Thoracic aorta (tissue), 2 donors: ENCODE results near the gene MEGF8. TPM values are rescaled to one million over a fixed set of nuclear protein-coding genes. Genes with fewer than 3 reads are reported as not detected.

Experiments
- ATAC-seq: fragments of 150-250 bp; one replicate; pipeline ENCODE4 v1.8.0; 2017; ENCODE audit warnings: low read depth; ENCODE audit not compliant: insufficient number of reproducible peaks, low FRiP score
- DNase-seq: peaks from one replicate; pipeline ENCODE4 v3.0.0-alpha.2; 2020; ENCODE audit warnings: low spot score
- H3K27ac ChIP-seq, 2 donors: fragments of 200-600 bp; sonication (generic); 1 replicate in 1 of 2; 2 replicates in 1 of 2; pipeline ENCODE4 v1.5.1; 2016; ENCODE audit warnings: mild to moderate bottlenecking in 2 of 2, moderate library complexity in 2 of 2
- H3K27me3 ChIP-seq: fragments of 200-600 bp; sonication (generic); replicated peaks from 2 replicates; pipeline ENCODE4 v1.6.0; 2016; ENCODE audit warnings: mild to moderate bottlenecking; ENCODE audit not compliant: insufficient read depth
- H3K36me3 ChIP-seq: fragments of 200-600 bp; sonication (generic); one replicate; pipeline ENCODE4 v1.5.1; 2016
- H3K4me1 ChIP-seq, 2 donors: fragments of 200-600 bp; sonication (generic); 1 replicate in 1 of 2; 2 replicates in 1 of 2; pipeline versions ENCODE4 v1.5.1 to v1.6.0; 2016; ENCODE audit warnings: low read depth in 2 of 2, mild to moderate bottlenecking in 1 of 2; ENCODE audit not compliant: control insufficient read depth in 1 of 2
- H3K4me3 ChIP-seq: fragments of 200-600 bp; sonication (generic); 2 replicates; pipeline ENCODE4 v1.5.1; 2016; ENCODE audit warnings: mild to moderate bottlenecking
- H3K9me3 ChIP-seq: fragments of 200-600 bp; sonication (generic); 2 replicates; pipeline ENCODE4 v1.5.1; 2016
- CTCF ChIP-seq: fragments of 200-600 bp; sonication (generic); IDR thresholded peaks from one replicate; pipeline ENCODE4 v1.5.1; 2019; ENCODE audit warnings: antibody characterized with exemption
- total RNA-seq, 2 donors: library from RNA; depleted of rRNA; stranded (reverse); fragments of >200 nt; gene quantifications; one replicate each; pipeline versions ENCODE4 v1.1.0 to v1.2.3, GENCODE V29; 2016

The MEGF8 gene
- total RNA-seq, 2 donors from 2014 or later: 19.5 to 24.4 TPM

- H3K9me3 ChIP-seq: no peaks in the 10 kb centered on the region
- peaks cover 13% of the 10 kb centered on the region for H3K36me3 ChIP-seq
- H3K27ac ChIP-seq: no peak overlapping the region
- no peaks in the 10 kb centered on the region for H3K27me3 ChIP-seq
- no peaks in the 10 kb centered on the region for H3K4me1 ChIP-seq
- no peak overlapping the region for H3K4me3 ChIP-seq
- no peak for DNase-seq
- no peak for TF ChIP-seq CTCF
- ATAC-seq: no peak
Measured at GRCh38 chr19:42333018-42333417, 7.6 kb downstream of the MEGF8 start.

GRCh38 chr19:42333975-42334696 lies 8.7 kb downstream of the MEGF8 start:
- TF ChIP-seq CTCF: no peak
- Histone ChIP-seq H3K27me3 (no peaks in the 10 kb centered on the region), H3K4me3 (no peak overlapping the region), H3K9me3 (no peaks in the 10 kb centered on the region), H3K27ac (no peak overlapping the region), H3K4me1 (no peaks in the 10 kb centered on the region), H3K36me3 (peaks cover 13% of the 10 kb centered on the region)
- no peak for ATAC-seq
- DNase-seq: no peak

GRCh38 chr19:42334697-42335373 lies 9.4 kb downstream of the MEGF8 start:
- Histone ChIP-seq H3K27ac (no peak overlapping the region), H3K4me1 (no peaks in the 10 kb centered on the region), H3K4me3 (no peak overlapping the region), H3K9me3 (no peaks in the 10 kb centered on the region), H3K27me3 (no peaks in the 10 kb centered on the region), H3K36me3 (peaks cover 13% of the 10 kb centered on the region)
- DNase-seq: no peak
- TF ChIP-seq CTCF: no peak
- ATAC-seq: no peak

- peaks cover 13% of the 10 kb centered on the region for H3K36me3 ChIP-seq
Measured at GRCh38 chr19:42335374-42335936, 10.0 kb downstream of the MEGF8 start.

More at GRCh38 chr19:42335374-42335936, 10.0 kb downstream of the MEGF8 start:
- Histone ChIP-seq H3K4me3 (no peak overlapping the region), H3K9me3 (no peaks in the 10 kb centered on the region), H3K27ac (no peak overlapping the region), H3K27me3 (no peaks in the 10 kb centered on the region), H3K4me1 (no peaks in the 10 kb centered on the region)
- no peak for ATAC-seq
- DNase-seq: no peak
- TF ChIP-seq CTCF: no peak
